ENCODE measurements around the gene CLMN.

Gene CLMN

GRCh38 chr14:95196268-95196667 lies 123.4 kb downstream of the CLMN start:
- no peak for TF ChIP-seq JUND (IDR thresholded peaks at IDR 0.05; ENCODE audit: low read depth)
- in situ Hi-C loops (cut with HindIII; ENCODE audit: low pct_unique_long_range_greater_than_20kb, low sequenced_read_pairs): no loop called here
- peak; percentile 54 to 89 for DNase-seq (ENCODE audit: low read depth in 1 of 2, low spot score in 1 of 2)

DNA sequence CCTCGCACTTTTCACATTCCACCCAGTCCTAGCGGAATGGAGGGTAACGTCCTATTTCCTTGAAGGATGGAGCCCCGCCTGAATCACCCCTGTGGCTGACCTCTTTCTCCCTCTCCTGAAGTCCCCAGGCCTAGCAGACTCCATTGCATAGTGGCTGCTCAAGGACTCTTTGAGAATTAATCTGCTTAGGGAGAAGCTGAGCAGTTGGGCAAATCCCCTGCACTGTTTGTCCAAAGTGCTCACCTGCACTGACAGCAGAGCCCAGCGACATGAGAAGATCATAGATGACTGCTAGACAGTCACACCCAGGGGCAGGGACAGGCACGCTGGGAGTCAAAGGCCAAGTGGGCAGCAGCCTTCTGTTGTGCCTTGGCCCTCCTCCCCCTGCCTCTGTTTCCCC lies 124.7 kb downstream of the CLMN start:
- no peak for TF ChIP-seq JUND (IDR thresholded peaks at IDR 0.05; ENCODE audit: low read depth)
- DNase-seq (ENCODE audit: low read depth in 1 of 2, low spot score in 1 of 2): no peak
- in situ Hi-C loops (cut with HindIII; ENCODE audit: low pct_unique_long_range_greater_than_20kb, low sequenced_read_pairs): no loop called here

DNA sequence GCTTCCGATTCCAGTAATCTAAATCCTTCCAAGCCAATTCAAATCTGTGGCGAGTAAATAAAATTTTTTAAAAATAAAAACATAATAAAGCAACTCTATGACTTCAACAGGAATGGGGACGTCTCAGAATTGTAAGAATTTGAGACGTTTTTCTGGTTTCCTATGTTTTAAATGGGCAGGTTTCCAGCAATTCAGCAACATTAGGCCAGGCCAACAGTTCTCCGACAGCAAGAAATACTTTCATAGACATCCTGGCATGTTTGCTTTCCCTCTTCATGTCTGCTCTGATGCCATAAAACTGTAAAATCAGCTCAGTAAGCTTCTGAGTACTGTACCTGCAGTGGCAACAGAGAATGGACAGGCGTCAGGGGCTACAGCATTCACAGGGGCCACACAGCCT lies 126.6 kb downstream of the CLMN start:
- in situ Hi-C loops (cut with HindIII; ENCODE audit: low pct_unique_long_range_greater_than_20kb, low sequenced_read_pairs): no loop called here
- no peak for DNase-seq (ENCODE audit: low read depth in 1 of 2, low spot score in 1 of 2)
- no peak for TF ChIP-seq JUND (IDR thresholded peaks at IDR 0.05; ENCODE audit: low read depth)

- in situ Hi-C loops (cut with HindIII; ENCODE audit: low pct_unique_long_range_greater_than_20kb, low sequenced_read_pairs): no loop called here
- DNase-seq (ENCODE audit: low read depth in 1 of 2, low spot score in 1 of 2): no peak
- TF ChIP-seq JUND (IDR thresholded peaks at IDR 0.05; ENCODE audit: low read depth): no peak
These were observed 127.4 kb downstream of the CLMN start for GRCh38 chr14:95192311-95192710.

GRCh38 chr14:95191445-95192199 lies 128.1 kb downstream of the CLMN start:
- no peak for DNase-seq (ENCODE audit: low read depth in 1 of 2, low spot score in 1 of 2)
- TF ChIP-seq JUND (IDR thresholded peaks at IDR 0.05; ENCODE audit: low read depth): no peak
- in situ Hi-C loops (cut with HindIII; ENCODE audit: low pct_unique_long_range_greater_than_20kb, low sequenced_read_pairs): no loop called here

GRCh38 chr14:95190857-95191256 lies 128.9 kb downstream of the CLMN start:
- no peak for TF ChIP-seq JUND (IDR thresholded peaks at IDR 0.05; ENCODE audit: low read depth)
- in situ Hi-C loops (cut with HindIII; ENCODE audit: low pct_unique_long_range_greater_than_20kb, low sequenced_read_pairs): no loop called here
- DNase-seq (ENCODE audit: low read depth in 1 of 2, low spot score in 1 of 2): no peak

DNA sequence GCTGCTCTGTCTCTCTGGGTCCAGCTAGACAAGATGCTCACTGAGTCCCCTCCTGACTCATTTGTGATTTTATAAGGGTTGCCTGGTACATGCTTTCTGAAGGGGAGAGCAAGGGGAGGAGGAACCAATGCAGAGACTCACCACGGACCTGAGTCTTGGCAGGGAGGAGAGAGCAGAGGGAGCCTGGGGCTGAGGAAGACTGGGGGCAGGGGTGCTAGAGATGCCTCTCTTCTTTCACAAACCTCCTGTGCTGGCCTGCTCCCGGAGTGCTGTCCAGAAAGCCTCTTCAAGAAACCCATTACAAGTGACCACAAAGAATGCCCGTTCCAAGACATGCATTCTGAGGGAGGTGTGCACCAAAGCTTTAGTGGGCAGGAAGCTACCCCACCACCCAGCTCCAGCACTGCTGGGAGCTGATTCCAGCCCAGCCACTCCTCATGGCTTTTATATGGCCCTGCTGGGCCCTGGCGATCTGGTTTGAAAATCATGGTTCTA lies 129.3 kb downstream of the CLMN start:
- no peak for DNase-seq (ENCODE audit: low read depth in 1 of 2, low spot score in 1 of 2)
- no peak for TF ChIP-seq JUND (IDR thresholded peaks at IDR 0.05; ENCODE audit: low read depth)
- in situ Hi-C loops (cut with HindIII; ENCODE audit: low pct_unique_long_range_greater_than_20kb, low sequenced_read_pairs): no loop called here

- DNase-seq (ENCODE audit: low read depth in 1 of 2, low spot score in 1 of 2): no peak
- in situ Hi-C loops (cut with HindIII; ENCODE audit: low pct_unique_long_range_greater_than_20kb, low sequenced_read_pairs): no loop called here
- TF ChIP-seq JUND (IDR thresholded peaks at IDR 0.05; ENCODE audit: low read depth): no peak
These were observed 130.2 kb downstream of the CLMN start for GRCh38 chr14:95189367-95190132.

DNA sequence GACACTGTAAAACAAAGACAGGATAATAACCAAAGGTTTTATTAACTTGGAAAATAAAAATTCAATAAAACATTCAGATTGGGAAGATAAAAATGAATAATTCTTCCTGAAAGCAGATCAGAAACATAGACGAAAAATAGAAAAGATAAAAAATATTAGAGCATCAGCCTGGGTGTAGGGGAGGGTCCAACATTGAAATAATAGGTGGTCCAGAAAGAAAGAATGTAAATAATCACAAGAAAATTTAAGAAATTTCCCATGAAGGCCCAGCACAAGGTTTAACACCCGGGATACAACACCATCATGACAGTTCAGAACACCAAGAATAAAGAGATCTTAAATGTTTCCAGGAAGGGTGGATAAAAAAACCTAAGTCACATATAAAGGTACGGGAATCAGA lies 131.3 kb downstream of the CLMN start:
- no peak for TF ChIP-seq JUND (IDR thresholded peaks at IDR 0.05; ENCODE audit: low read depth)
- in situ Hi-C loops (cut with HindIII; ENCODE audit: low pct_unique_long_range_greater_than_20kb, low sequenced_read_pairs): no loop called here
- no peak for DNase-seq (ENCODE audit: low read depth in 1 of 2, low spot score in 1 of 2)

DNA sequence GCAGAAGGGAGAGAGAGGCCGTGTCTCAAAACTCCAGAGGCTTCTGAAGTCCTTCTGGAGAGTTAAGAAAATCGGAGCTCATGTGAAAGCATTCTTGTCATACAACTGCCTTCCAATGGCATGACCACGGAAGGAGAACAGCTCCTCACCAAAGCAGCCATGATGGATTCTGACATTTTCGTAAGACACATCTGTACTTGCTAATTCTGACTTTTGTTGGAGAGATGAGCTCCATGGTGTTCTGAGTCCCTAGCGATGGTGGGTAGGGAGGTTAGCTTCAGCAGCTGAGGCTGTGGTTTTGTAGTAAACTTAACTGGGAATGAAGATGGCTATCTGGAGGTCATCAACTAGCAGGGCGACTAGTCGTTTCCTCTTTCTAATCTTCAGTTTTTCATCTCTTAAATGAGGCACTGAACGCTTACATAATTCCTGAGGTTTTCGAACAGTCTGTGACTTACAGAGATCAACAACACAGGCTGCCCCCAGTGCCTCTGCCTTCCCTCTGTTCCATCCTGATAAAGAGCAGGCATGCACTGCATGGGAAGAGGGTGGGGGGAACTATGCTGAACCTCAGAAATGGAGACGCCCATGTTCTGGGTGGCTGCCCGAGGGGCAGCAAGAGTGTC lies 133.8 kb downstream of the CLMN start:
- no peak for DNase-seq (ENCODE audit: low read depth in 1 of 2, low spot score in 1 of 2)
- TF ChIP-seq JUND (IDR thresholded peaks at IDR 0.05; ENCODE audit: low read depth): no peak
- in situ Hi-C loops (cut with HindIII; ENCODE audit: low pct_unique_long_range_greater_than_20kb, low sequenced_read_pairs): no loop called here

- in situ Hi-C loops (cut with HindIII; ENCODE audit: low pct_unique_long_range_greater_than_20kb, low sequenced_read_pairs): no loop called here
- no peak for DNase-seq (ENCODE audit: low read depth in 1 of 2, low spot score in 1 of 2)
These were observed 134.5 kb downstream of the CLMN start for GRCh38 chr14:95185033-95185766.

DNA sequence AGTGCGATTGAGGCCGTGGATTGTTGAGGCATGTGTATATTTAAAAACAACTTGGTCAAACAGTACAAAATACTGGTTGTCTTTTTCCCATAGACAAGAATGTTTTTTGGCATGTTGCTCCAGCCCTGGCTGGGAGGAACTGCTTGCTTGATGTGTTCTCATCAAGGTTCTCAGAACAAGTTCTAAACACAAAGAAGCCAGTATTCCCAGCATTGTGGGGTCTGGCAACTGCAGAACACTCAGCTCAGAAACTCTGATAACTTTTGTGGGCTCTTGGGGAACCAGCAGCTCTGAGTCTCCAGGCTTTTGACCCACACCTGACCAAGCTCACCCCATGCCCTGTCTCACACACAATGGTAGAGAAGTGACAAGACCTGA lies 135.3 kb downstream of the CLMN start:
- TF ChIP-seq JUND (IDR thresholded peaks at IDR 0.05; ENCODE audit: low read depth): no peak
- in situ Hi-C loops (cut with HindIII; ENCODE audit: low pct_unique_long_range_greater_than_20kb, low sequenced_read_pairs): no loop called here

More at GRCh38 chr14:95185033-95185766, 134.5 kb downstream of the CLMN start:
- no peak for TF ChIP-seq JUND (IDR thresholded peaks at IDR 0.05; ENCODE audit: low read depth)

More for the DNA sequence above, 135.3 kb downstream of the CLMN start:
- no peak for DNase-seq (ENCODE audit: low read depth in 1 of 2, low spot score in 1 of 2)

Measured in T47D (cell line).